Fibroblast of skin of scalp (primary cell): ENCODE results near the gene ITSN2. TPM values are rescaled to one million over a fixed set of nuclear protein-coding genes. Genes with fewer than 3 reads are reported as not detected.
"Not testable (repeated sequence)": the region's sequence is repeated elsewhere in the genome, so short reads cannot be mapped to it uniquely, and the experiment has no call there.

ENCODE experiments used
- DNase-seq: peaks from one replicate; pipeline ENCODE4 v3.0.0-alpha.2; 2013
- polyA plus RNA-seq, 2 experiments: library from polyadenylated mRNA; unstranded; fragments of 120-200 nt; gene quantifications; one replicate each; pipeline ENCODE4 v1.2.1, GENCODE V29; 2013; ENCODE audit not compliant: insufficient read length in 2 of 2

ITSN2 gene
- polyA plus RNA-seq (2013, experiment 1 of 2; ENCODE audit: insufficient read length): 14.5 TPM
- polyA plus RNA-seq (2013, experiment 2 of 2; ENCODE audit: insufficient read length): 17.0 TPM

DNA sequence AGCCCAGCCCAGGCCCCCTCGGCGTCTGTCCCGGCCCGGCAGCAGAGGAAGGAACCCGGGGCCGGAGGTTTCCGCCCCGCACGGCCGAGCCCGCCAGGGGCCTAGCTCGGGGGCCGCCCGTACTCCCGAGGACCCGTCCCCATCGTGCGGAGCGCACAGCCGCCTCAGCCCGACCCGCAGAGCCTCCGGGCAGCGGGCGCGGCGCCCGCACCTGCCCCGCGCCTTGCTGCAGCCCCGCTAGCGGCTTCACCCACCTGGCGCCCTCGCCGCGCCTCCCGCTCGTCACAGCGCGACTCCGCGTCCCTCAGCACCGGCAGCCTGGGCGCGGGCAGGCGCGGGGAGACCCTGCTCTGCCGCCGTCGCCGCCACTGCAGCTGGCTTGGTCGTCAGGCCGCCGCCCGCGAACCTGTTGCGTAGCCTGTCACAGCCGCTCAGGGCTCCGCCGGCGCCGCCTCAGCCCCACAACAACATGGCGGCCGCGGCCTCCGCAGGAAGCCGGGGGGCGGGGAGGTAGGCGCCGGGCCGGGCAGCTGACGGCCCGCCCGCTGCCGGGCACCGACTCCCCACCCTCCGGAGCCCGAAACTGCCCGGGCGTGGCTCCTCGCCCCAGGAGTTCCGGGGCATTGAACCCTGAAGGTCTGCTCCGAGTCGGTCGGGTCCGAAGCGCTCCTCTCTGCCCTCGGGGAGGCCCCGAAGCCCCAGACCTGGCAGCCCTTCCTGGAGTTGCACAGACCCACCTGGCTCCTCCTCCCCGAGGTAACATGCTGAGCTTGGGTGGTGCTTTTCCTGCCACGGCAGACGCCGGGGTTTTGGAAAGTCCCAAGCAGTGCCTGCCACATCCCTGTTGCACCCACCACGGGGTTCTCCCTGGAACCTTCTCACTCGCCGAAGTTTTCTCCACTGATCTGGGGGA lies at the start of gene ITSN2:
TSS of gene ITSN2 (minus strand) at position 487 of the 913 bp plus-strand sequence. CDS start 32,454 bp downstream, outside the sequence.
- peak; percentile 71 for DNase-seq

DNA sequence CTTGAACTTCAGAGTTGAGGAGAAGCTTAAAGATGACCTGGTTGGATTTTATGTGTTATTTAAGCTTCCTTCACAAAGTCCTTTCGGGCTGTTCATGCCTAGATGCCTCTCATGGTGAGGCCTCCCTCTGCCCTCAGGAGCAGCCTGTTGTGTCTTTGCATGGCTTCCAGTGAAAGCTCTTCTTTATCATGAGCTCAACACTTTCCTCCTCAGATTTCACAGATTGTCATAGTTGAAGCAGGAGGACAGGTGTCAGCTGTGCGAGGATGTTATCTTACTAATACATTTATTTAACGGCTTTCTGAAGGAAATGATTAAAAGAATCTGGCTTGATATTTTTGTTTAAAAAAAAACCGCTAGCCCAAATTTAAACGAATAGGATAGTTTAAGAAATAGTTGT lies 48.8 kb upstream of the ITSN2 start:
- no peak for DNase-seq

DNA sequence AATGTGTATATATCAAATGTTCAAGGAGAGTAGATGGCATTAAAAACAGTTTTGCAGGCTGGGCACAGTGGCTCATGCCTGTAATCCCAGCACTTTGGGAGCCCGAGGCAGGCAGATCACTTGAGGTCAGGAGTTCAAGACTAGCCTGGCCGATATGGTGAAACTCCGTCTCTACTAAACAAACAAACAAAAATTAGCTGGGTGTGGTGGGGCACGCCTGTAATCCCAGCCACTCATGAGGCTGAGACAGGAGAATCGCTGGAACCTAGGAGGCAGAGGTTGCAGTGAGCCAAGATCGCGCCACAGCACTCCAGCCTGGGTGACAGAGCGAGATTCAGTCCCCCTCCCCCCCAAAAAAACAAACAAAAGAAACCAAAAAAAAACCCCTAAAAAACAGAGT lies 48.4 kb upstream of the ITSN2 start:
- DNase-seq: not testable (repeated sequence)

GRCh38 chr2:24404491-24404921 lies 44.2 kb upstream of the ITSN2 start:
- DNase-seq: no peak

DNA sequence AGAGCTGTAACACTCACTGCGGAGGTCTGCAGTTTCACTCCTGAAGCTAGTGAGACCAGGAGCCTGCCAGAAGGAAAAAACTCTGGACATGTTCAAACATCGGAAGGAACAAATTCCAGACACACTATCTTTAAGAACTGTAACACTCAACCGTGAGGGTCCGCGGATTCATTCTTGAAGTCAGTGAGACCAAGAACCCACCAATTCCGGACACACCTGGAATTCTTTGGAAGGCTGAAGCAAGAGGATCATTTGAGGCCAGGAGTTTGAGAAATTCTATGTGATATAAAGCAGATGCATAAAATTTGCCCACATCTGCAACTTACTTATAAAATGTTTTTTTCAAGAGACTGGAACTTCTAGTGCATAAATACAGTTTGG lies 43.5 kb upstream of the ITSN2 start:
- DNase-seq: no peak

DNA sequence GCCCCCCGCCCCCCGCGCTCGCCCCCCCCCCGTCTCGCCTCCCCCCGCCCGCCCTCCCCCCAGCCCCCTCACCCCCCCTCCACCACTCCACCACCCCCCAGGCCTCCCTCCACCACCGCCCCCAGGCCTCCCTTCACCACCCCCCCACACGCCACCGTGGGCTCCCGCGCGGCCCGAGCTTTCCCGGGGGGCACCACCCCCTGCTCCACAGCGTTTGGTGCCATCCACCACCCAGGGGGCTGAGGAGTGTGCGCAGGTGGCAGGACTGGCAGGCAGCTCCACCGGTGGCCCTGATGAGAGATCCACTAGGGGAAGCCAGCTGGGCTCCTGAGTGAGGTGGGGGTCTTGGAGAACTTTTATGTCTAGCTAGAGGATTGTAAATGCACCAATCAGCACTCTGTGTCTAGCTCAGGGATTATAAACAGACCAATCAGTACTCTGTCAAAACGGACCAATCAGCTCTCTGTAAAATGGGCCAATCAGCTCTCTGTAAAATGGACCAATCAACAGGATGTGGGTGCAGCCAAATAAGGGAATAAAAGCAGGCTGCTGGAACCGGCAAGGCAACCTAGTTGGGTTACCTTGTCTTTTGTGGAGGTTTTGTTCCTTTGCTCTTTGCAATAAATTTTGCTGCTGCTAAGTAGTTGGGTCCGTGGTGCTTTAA lies 43.0 kb upstream of the ITSN2 start:
- no peak for DNase-seq

DNA sequence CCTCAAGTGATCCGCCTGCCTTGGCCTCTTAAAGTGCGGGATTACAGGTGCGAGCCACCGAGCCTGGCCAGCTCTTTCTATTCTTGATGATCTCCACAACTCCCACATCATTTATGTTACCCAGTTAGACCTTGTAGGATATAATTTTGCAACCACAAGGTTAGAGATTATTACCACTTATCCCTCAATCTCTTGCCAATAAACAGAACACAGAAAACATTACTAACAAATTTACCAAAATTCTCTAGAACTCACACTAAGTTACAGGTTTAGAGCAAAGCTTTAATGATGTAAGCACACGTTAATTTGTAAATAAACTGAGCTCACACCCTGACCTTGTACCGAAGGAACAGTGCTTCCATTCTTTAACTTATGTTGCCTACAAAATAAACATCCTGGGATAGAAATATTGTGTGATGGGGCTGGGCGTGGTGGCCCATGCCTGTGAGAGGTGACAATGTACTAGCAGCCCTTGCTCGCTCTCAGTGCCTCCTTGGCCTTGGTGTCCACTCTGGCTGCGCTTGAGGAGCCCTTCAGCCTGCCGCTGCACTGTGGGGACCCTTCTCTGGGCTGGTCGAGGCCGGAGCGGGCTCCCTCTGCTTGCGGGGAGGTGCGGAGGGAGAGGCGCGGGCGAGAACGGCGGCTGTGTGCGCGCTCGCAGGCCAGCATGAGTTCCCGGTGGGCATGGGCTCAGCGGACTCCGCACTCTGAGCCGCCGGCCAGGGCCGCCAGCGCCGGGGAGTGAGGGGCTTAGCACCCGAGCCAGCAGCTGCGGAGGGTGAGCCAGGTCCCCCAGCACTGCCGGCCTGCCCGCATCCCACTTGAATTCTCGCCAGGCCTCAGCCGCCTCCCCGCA lies 42.1 kb upstream of the ITSN2 start:
- no peak for DNase-seq

DNA sequence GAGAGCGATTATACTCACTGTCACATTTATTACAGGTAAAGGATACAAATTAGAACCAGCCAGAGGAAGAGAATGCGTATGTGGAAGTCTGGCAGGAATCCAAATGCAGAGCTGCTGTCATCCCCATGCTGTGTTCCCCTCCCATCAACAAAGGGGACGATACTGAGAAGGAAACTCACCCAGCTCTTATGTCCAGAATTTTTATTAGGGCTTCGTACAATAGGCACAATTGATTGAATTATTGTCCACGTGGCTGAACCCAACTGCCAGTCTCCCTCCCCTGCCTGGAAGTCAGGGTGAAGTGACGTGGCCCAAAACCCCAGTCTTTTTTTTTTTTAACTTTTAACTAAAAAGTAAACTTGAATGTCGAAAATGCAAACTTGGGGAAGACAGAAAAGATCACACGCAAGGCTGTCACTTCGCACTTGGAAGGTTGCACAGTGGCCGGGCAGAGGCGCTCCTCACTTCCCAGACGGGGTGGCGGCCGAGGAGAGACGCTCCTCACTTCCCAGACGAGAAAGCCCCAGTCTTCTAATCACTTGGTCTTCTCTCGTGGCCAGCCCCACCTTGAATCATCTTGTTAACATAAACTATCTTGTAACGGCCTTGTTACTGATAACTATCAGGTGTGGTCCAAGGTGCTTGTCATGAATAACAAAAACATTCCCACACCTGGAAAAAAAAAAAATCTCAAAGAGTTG lies 40.0 kb upstream of the ITSN2 start:
- DNase-seq: no peak

GRCh38 chr2:24399434-24400206 lies 39.3 kb upstream of the ITSN2 start:
- no peak for DNase-seq

DNA sequence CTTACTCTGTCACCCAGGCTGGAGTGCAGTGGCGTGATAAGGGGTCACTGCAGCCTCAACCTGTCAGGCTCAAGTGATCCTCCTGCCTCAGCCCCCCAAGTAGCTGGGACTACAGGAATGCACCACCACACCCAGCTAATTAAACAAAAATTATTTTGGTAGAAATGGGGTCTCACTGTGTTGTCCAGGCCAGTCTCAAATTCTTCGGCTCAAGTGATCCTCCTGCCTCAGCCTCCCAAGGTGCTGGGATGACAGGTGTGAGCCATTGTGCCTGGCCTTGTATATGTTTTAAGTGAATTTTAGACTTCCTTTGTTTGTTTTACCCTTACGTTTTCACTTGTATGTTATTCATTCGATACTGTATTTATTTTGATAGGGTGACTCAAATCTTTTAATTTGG lies 34.7 kb upstream of the ITSN2 start:
- DNase-seq: no peak

- DNase-seq: no peak
Observed at GRCh38 chr2:24392542-24393059, 32.3 kb upstream of the ITSN2 start.

- no peak for DNase-seq
Observed at GRCh38 chr2:24385366-24385765, 25.0 kb upstream of the ITSN2 start.

DNA sequence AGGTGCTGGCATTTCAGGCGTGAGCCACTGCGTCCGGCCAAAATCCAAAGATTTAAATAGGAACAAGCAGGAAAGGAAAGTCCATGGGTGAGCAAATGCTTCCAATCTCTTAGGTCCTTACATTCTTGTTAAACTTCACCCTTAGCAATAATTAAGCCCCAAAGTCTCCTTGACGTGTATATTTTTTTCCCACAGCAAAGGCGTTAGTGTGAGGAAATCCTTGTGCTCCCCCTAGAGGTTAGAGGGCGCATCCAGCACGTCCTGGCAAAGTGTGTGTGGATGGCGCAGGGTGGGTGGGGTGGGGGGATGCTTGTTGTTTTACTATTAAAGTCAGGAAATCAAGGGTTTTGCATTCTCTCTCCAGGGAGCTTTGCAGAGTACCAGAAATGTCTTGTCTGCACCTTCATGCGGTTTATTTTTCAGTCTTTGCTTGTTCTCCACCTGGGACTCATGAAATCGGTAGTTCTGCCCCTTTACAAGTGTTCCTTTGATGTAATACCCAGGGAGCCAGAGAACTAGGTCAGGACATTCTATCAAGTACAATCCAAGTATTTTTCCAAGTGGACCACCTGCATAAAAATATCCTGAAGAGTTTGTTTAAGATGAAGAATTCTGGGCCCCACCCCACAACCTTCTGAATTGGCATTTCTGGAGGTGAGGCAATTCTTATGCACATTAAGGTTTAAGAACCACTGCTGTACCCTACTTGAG lies 22.2 kb upstream of the ITSN2 start:
- DNase-seq: peak; percentile 72

GRCh38 chr2:24380820-24381219 lies 20.5 kb upstream of the ITSN2 start:
- DNase-seq: no peak

- DNase-seq: no peak
Observed at GRCh38 chr2:24375349-24376087, 15.2 kb upstream of the ITSN2 start.

GRCh38 chr2:24374301-24374700 lies 14.0 kb upstream of the ITSN2 start:
- no peak for DNase-seq

DNA sequence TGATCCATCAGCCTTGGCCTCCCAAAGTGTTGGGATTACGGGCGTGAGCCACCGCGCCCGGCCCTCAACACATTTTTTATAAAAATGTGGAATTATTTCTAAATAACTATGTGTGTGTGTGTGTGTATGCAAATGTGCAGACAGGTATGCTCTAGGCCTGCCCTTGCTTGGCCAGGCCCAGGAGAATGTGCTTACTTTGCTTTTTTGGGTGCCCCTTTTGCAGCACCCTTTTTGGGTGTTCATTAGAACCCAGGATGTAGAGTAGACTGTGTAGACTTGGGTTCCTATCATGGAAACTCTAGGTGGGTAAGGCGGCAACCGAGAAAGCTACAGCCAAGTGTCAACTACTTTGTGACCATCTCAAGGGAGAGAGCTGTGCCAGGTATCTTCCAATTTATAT lies 11.7 kb upstream of the ITSN2 start:
- DNase-seq: no peak

DNA sequence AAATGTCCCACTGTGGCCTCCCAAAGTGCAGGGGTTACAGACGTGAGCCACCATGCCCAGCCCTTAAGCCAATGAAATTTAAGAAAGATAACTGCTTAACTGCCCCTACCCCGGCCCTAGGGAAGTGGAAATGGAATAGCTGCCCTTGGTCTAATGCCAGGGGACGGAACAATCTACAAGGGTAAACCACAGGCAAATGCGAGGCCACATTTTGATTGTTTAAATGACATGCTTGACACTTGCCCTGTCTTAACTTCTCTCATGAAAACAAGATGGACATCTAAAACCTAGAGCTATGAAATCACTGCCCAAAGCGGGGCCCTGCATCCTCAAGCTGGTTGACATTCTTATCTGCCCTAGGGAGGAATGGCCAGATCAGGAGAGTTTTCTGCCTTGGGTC lies 5.5 kb upstream of the ITSN2 start:
- no peak for DNase-seq

GRCh38 chr2:24365051-24365450 lies 4.7 kb upstream of the ITSN2 start:
- DNase-seq: no peak

DNA sequence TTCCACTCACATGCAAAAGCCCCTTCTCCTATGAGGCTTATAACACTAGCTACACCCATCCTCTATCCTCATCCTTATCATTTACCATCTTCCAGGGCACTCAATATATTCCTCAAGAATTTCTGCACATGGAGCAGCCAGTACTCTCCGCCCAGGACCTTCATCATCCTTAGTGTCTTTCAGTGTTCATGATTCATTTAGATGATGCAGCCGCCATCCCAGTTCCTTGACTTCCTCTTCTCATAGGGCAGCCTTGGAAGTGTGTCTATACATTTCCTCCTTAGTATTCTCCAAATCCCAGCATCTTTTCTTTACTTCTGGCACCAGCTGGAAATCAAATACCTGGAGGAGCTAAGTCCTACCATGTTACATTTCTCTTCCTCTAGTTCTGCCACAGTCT lies 3.0 kb upstream of the ITSN2 start:
- DNase-seq: no peak
